Neutrophil (primary cell): ENCODE results near the gene COL4A1.

Experiments
- H3K27ac ChIP-seq: fragments of 200-600 bp; sonication (generic); 2 replicates; pipeline ENCODE4 v1.5.1; 2016; ENCODE audit warnings: mild to moderate bottlenecking, moderate library complexity
- H3K27me3 ChIP-seq: fragments of 200-600 bp; sonication (generic); 2 replicates; pipeline ENCODE4 v1.6.0; 2016; ENCODE audit warnings: mild to moderate bottlenecking
- H3K36me3 ChIP-seq: fragments of 200-600 bp; sonication (generic); 2 replicates; pipeline ENCODE4 v1.5.1; 2017
- H3K4me1 ChIP-seq, 2 experiments: fragments of 200-600 bp in 1 of 2; sonication (generic) in 1 of 2; 1 replicate in 1 of 2; 2 replicates in 1 of 2; pipeline versions ENCODE4 v1.5.1 to v1.6.1; 2013 to 2016; ENCODE audit warnings: low read depth in 1 of 2, low read length in 1 of 2, mild to moderate bottlenecking in 1 of 2, moderate library complexity in 1 of 2; ENCODE audit not compliant: control insufficient read depth in 1 of 2, insufficient read depth in 1 of 2
- H3K4me3 ChIP-seq, 2 experiments: fragments of 200-600 bp in 1 of 2; sonication (generic) in 1 of 2; 1 replicate in 1 of 2; 2 replicates in 1 of 2; pipeline ENCODE4 v1.5.1; 2013 to 2016; ENCODE audit warnings: low read depth in 1 of 2, low read length in 1 of 2, mild to moderate bottlenecking in 1 of 2, moderate library complexity in 1 of 2
- H3K9me3 ChIP-seq: fragments of 200-600 bp; sonication (generic); 2 replicates; pipeline ENCODE4 v1.5.1; 2016
- TF ChIP-seq, protein P1 (sequence below): fragments of 200-600 bp; sonication (generic); IDR thresholded peaks from 2 replicates; pipeline ENCODE4 v1.5.1; 2016; ENCODE audit warnings: antibody characterized with exemption

The COL4A1 gene

DNA sequence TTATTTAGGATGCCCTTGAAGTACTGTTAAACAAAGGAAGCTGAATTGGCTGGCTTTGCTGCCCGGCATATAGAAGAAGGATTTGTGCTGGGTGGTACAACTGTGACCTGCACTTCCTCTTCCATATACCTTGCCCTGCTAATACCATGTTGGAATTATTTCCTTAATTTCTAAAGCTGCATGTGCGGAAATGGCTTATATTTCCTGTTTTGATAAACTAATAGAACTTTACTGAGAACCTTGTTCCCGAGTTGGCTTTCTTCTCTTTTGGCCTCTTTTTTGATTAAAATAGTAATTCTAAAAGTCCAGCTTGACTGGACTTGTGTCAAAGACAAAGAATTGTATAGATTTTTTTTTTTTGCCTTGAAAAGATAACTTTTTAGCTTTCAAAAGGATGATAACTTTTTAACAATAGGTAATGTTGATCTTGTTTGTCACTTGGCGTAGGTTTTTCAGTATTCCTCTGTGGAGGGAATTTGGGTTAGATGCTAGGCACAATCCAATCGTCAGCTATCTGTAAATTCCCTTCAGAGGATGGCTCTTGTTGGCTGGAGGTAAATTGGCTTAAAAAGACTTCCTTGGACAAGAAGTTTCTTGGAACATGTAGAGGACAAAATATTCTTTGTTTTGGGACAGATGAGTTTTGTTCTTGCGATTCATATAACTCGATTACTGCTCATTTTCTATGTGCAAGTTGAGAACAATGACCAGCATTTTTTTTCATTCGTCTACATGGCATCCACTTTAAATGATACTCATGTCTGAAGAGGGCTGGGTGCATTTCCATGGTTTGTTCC, 41.5 kb upstream of the COL4A1 start:
- TF ChIP-seq, protein P1, sequence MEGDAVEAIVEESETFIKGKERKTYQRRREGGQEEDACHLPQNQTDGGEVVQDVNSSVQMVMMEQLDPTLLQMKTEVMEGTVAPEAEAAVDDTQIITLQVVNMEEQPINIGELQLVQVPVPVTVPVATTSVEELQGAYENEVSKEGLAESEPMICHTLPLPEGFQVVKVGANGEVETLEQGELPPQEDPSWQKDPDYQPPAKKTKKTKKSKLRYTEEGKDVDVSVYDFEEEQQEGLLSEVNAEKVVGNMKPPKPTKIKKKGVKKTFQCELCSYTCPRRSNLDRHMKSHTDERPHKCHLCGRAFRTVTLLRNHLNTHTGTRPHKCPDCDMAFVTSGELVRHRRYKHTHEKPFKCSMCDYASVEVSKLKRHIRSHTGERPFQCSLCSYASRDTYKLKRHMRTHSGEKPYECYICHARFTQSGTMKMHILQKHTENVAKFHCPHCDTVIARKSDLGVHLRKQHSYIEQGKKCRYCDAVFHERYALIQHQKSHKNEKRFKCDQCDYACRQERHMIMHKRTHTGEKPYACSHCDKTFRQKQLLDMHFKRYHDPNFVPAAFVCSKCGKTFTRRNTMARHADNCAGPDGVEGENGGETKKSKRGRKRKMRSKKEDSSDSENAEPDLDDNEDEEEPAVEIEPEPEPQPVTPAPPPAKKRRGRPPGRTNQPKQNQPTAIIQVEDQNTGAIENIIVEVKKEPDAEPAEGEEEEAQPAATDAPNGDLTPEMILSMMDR: no peak
- peaks cover 16% of the 10 kb centered on the region for H3K27me3 ChIP-seq
- H3K36me3 ChIP-seq: no peaks in the 10 kb centered on the region
- H3K9me3 ChIP-seq: no peaks in the 10 kb centered on the region
- H3K27ac ChIP-seq: no peak overlapping the region
- no peaks in the 10 kb centered on the region for H3K4me1 ChIP-seq
- no peak overlapping the region for H3K4me3 ChIP-seq

DNA sequence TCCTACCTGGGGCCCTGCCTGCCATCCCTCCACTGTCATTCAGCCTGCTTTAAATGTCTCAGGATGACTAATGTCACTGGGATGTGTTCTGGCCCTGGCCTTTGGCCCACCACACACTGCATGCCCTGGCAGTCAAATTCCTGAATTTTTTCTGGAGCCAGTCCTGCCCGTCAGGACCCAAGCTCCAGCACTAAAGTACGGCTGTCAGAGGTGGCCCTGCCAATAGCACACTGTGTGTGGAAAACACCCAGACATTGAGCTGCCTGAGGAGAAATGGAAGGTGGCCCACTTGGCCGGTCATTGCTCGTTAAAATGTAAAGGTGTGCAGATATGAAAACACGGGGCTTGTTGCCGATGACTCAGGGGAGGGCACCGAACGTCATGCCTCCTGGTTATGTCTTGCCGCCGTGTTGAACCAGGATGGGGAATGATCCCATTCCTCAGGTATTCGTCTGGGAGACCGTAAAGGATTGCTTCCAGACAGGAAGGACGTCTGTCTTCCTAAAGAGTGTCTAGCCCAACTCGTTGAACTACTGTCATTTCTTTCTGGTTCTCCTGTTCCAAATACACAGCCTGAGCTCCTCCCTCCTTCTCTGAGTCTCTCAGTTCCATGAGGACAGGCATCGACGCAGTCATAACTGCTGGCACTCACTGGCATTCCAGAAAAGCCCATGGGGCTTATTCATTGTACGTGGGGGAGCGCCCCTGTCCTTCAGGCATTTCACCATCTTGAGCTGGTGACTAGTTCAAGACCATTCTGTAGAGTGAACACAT, 40.8 kb upstream of the COL4A1 start:
- Histone ChIP-seq H3K27me3 (peaks cover 24% of the 10 kb centered on the region), H3K9me3 (no peaks in the 10 kb centered on the region), H3K36me3 (no peaks in the 10 kb centered on the region), H3K4me3 (no peak overlapping the region), H3K27ac (no peak overlapping the region), H3K4me1 (no peaks in the 10 kb centered on the region)
- TF ChIP-seq, protein P1: no peak

DNA sequence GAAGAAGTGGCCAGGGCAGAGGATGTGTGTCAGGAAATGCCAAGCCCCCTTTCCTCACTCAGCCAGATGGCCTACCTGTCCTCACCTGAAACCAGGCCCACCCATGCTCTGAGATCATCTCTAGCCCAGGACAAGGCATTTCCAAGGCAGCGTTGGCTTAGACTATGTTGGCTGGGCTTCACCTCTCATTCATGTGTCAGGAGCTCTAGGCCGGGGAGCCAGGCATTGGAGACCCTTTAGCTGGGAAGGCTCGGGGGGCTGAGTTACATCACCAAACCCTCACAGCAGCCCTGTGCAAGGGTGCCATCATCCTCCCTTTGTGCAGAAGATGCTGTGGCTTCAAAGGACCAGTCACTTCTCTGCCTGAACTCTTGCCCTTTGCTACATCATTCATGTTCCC, 40.1 kb upstream of the COL4A1 start:
- Histone ChIP-seq H3K4me3 (no peak overlapping the region), H3K27me3 (peaks cover 30% of the 10 kb centered on the region), H3K36me3 (no peaks in the 10 kb centered on the region), H3K4me1 (no peaks in the 10 kb centered on the region), H3K27ac (no peak overlapping the region), H3K9me3 (no peaks in the 10 kb centered on the region)
- TF ChIP-seq, protein P1: no peak

DNA sequence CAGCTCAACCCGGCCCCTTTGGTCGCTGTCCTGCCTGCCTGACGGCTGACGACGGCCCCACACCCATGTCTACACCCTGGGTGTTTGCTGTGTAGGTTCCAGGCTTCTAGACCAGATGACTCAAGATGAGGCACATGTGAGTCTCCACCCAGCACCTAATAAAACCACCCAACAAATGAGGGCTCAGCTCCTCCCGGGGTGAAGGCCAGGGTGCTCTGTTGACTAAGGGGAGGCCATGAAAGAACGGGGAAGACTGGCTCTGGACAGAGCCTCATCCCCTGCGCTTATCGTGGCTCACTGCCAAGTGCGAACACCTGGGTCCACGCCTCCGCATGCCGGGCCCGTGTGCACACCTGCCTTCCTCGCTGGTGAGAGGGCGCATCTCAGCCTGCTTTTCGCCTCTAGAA, 39.7 kb upstream of the COL4A1 start:
- Histone ChIP-seq H3K36me3 (no peaks in the 10 kb centered on the region), H3K27ac (no peak overlapping the region), H3K9me3 (no peaks in the 10 kb centered on the region), H3K27me3 (peaks cover 35% of the 10 kb centered on the region), H3K4me3 (no peak overlapping the region), H3K4me1 (no peaks in the 10 kb centered on the region)
- TF ChIP-seq, protein P1: no peak

DNA sequence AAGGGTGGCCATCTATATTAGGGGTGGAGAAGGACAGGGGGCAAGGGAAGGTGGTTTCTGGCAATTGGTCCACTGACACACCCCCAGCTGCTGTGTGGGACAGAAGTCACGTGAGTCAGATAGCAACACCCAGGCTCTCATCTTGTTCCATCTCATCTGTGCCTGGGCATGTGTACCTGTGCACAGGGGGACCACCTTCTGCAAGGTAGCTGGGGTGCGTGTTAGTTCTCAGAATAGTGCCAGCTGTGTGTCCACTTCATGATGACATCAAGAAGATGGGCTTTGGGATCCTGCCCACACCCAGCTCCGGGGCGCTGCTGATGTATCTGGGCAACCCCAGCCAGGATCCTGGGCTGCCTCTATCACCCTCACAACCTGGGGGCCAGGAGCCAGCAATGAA, 38.7 kb upstream of the COL4A1 start:
- no peak overlapping the region for H3K4me3 ChIP-seq
- TF ChIP-seq, protein P1: no peak
- no peaks in the 10 kb centered on the region for H3K4me1 ChIP-seq
- no peaks in the 10 kb centered on the region for H3K36me3 ChIP-seq
- no peak overlapping the region for H3K27ac ChIP-seq
- peaks cover 44% of the 10 kb centered on the region for H3K27me3 ChIP-seq
- H3K9me3 ChIP-seq: no peaks in the 10 kb centered on the region
